HG03342 (cell line): ENCODE results near the gene HOXB4.
A peak's percentile ranks its signal among the peaks of the same experiment; 100 is the strongest.

Experiments
- ATAC-seq: cut with Tn5 transposase; IDR thresholded peaks from one replicate; pipeline ENCODE4 v1.9.1; 2021; ENCODE audit warnings: mild to moderate bottlenecking, moderate library complexity; ENCODE audit not compliant: unreplicated experiment

The HOXB4 gene

DNA sequence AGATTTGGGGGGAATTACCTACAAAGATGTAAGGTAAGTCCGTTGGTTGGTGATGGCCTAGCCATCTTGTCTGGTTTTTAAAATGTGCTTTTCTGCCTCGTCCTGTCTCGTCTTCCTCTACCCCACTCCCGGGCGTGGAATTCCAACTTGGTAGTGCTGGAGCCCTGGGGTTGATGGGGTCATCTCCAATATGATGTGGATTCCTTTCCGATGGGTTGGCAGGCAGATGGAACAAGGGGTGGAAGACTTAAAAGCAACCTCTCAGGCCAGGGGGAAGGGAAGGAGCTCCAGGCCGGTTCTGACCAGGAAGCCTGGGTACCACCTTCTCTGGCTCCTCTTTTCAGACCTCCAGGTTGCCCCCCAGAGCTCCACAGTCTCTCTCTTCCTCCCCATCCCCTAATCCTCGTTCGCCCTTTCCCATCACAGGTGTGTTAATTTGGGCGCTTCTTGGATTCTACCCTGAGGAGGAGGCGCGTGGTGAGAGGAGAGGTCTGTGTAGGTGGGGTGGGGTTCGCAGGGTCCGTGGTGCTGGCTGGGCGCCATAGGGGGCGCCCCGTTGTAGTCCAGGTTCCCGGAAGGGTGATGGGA lies 28.1 kb downstream of the HOXB4 start:
- ATAC-seq: no peak

GRCh38 chr17:48549281-48549630 lies 28.9 kb downstream of the HOXB4 start:
- no peak for ATAC-seq

DNA sequence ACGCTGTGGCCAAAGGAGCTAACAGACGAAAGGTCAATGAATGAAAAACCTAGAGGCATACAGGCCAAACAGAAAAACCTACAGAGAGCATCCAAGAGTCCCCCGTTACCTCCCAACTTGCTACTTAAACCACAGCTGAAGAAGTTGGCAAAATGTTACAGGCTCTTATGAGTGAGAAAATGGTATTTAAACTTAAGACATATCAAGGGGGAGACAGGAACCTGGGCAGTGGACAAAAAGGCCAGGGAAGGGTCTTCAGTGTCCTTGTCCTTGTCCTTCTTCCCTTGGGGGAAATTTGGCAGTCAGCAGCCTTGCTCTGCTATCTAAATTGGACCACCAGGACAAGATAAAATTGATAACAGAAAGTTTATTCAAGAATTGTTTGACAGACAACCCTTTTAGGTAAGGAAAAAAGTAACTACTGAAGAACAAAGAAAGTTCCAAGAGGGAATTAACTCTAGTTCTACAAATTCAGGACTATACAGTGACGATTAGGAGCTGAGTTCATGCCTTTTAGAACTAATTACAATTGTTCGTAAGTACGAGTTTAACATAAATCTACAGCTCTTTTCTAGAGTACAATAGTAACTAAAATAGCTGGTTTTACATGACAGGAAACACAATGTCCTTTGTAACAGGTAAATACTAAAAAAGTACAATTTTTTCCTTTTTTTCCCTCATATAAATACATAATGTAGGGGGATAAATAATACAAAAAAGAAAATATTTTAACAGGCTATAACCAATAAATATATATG lies 29.4 kb downstream of the HOXB4 start:
- no peak for ATAC-seq

GRCh38 chr17:48547808-48548522 lies 30.2 kb downstream of the HOXB4 start:
- no peak for ATAC-seq

DNA sequence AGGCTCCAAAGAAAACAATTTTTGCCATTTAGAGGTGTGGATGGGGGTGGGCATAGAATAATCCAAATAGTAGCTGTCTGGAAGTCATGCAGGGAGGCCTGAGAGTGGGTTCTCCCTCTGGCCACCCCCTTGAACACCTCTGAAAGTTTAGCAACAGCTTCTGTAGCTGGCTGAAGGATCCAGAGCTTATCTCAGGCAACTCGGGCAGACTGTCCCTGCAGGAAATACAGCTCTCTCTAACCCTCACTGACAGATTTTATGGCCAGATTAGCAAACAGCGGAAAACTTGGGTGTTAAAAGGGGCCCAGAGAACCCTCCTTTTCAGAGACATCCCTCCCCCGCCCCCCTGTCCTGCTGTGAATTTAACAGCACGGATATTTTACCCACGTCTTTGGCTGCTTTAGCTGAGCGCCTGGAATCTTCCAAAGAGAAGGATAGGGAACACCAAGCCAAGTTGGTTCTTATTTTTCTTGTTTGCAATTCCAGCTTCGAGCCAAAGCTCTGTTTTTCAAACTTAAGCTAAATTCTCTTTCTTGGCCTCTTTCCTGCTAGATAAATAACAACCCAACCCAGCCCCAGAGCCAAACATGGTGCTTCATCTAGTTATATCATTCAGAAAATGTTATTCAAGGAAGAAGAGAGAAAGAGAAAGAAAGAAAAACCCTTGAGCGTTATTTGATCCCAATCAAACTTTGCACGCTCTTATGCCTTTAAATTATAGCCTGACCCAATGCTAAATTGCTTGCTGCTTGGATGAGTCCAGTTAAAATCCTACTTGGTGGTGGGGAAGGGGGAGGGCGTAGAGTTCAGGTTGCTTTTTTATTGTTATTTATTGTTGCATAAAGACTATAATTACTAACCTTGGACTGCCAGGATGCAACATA lies 31.0 kb downstream of the HOXB4 start:
- no peak for ATAC-seq

DNA sequence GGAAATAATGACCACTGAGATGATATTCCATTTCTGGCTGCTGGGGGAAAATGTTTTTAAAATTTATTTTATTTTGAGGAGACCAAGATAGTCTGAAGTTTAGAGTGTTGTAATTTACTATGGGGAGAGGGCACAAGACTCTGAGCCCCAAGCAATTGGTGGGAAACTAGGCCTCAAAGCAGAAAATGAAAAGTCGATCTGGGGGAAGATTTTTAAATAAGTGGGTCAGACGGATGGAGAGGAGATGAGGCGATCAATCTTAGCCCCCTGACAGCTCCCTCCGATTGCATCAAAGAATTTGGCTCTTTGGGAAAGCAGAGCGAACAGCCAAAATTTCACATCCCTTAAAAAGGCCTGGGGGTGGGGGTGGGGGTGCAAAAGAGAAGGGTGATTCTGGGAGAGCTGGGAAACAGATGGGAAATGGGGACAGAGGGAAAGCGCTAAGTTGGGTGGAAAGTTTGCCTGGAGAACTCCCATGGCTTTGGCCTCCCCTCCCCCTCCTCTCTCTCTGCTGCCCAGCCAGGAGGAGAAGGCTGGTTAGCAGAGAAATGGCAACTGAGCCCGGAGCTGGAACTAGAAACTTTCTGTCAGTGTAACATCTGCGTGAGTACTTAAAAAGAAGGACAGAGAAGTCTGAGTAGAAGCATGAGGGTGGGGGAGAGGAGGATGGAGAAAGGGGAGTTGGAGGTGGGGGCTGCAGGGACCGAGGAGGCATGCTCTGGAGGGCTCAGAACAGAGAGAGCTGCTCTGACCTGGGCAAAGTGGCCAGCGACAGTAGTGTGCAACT lies 31.8 kb downstream of the HOXB4 start:
- ATAC-seq: no peak

GRCh38 chr17:48545539-48545938 lies 32.6 kb downstream of the HOXB4 start:
- ATAC-seq: no peak

- no peak for ATAC-seq
These were observed 33.2 kb downstream of the HOXB4 start, which contains the start of gene HOXB2 for GRCh38 chr17:48545022-48545375. Gene HOXB2, minus strand, starts transcription at chr17:48545109. Its CDS starts 198 bp downstream, at chr17:48544911.

- ATAC-seq: no peak
These were observed 33.7 kb downstream of the HOXB4 start for GRCh38 chr17:48544349-48545021.

DNA sequence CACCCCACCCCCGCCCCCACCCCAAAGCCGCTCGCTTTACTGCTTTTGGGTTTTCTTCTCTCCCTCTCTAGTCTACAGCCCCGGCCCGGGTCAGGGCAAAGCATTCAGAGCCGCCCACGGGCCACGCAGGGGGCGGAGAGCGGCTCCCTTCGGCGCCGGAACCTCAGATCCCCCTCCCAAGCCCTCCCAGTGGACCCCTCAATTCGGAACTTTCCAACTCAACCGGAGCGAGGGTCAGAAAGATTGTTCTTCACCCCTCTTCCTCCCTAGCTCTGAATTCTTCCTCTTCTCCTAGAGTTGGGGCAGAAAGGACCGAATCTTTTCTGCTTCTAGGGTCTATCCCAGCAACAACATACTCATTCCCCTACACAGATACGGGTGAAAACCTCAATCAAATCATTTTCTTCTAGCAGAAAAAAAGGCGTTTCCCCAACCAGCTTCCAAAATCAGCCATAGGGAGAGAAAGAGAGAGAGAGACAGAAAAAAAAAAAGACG lies 34.2 kb downstream of the HOXB4 start:
- peak; percentile 25 for ATAC-seq

- peak; percentile 44 for ATAC-seq
These were observed 34.9 kb downstream of the HOXB4 start for GRCh38 chr17:48543107-48543853.

DNA sequence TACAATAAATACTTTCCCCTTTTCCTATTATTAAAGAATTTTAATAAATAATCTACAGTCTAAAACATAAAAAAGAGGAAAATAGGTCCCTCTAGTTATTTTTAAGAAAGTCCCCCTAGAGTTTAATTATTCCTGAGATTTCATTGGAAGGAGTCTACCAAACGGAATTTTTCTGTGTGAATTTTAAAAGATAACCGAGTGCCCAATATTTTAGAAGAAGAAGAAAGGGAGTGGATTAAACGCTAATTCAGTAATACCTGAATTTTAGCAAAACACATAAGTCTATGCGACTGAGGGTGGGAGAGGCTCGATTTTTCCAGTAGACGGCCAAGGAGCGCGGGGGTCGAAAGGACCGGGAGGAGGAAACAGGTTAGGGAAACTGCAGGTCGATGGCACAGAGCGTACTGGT lies 35.4 kb downstream of the HOXB4 start:
- peak; percentile 9 for ATAC-seq

- no peak for ATAC-seq
These were observed 36.0 kb downstream of the HOXB4 start for GRCh38 chr17:48542114-48542656.

DNA sequence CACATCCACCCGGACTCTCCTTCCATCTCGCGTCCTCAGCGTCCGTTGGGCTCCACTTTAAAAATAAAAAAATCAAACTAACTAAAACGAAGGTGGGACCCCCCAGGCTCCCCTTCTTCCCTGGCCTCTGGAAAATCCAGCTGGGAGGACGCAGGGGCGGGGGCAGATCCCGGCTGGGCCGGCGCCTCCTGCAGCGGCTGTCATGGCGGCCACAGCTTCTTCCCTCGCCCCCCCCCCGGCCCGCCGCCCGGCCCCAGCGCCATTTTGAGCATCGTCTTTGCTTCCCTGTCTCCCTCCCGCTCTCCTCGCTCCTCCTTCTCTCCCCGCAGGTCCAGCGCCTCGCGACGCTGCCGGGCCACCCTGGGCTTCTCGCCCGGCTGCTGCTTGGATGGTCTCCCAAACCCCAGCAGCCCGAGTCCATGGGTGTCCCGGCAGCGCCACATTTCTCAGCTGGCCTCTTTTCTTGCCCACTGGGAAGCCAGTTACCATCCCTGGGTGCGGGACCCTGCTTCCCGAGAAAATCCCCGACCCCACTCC lies 36.5 kb downstream of the HOXB4 start:
- ATAC-seq: no peak

DNA sequence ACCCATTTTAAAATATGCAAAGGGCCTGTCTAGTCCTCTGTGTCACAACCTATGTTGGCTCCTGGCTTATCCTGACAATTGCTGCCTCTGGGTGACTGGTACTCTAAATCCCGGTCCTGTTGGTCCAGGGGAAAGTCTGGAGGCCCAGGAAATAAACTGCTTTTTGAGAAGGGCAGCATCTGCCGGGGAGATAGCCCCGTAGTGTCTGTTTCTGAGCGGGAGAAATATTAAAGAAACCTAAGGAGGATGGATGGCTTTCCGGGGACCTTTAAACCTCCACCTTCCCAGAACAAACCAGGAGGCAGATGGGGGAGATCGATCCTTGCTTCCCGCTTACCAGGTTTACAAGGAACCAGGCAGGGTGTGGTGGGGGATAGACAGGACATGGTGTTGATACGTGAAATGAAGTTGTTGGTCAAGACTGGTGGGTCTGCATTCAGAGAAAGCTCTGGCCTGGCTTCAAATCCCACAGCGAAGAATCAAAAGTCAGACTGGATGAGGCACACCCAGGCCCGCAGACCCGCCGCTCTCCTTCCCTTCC lies 37.0 kb downstream of the HOXB4 start:
- ATAC-seq: no peak

- ATAC-seq: no peak
These were observed 37.9 kb downstream of the HOXB4 start for GRCh38 chr17:48540213-48540612.

DNA sequence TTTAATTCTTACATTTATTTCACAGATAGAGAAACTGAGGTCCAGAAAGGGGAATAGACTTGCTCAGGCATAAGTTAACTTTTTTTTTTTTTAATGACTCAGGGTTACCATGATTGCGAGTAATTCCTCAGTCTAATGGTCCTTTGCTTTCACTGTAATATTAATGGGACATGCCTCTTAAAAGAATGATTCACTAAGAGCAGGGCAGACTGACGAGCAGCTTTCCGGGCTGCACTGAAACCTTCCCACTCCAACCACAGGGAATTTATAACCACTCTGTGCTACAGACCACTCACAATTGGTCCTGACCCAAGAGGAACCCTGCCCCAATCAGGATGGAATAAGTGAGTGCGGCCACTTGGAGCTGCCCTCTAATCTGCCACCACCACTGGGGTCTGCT lies 39.0 kb downstream of the HOXB4 start:
- no peak for ATAC-seq

DNA sequence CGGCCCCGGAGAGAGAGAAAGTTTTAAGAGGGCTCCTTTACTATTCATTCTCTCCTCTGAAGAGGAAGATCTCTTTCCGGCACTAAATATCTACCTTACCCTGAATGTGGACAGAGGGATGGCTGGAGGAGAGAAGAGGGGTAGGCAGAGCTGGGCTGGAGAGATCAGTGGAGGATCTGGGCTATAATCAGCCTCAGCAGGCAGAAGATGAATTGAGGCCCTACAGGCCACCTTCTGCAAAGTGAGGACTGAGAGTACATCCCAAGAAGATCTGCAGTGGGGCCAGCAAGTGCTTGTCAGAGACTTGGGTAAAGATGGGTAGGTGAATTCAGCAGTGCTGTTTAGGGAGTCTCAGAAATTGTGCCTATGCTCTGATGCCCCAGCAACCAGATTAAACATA lies 40.8 kb downstream of the HOXB4 start:
- no peak for ATAC-seq
